Upper lobe of left lung (tissue), 4 donors: ENCODE results near the gene SDC3.

Experiments used
- POLR2A ChIP-seq, 4 donors: fragments of 450-650 bp; IDR thresholded peaks; one replicate each; pipeline ENCODE4 v1.5.1; 2016 to 2017; ENCODE audit warnings: antibody characterized with exemption in 4 of 4, mild to moderate bottlenecking in 2 of 4
- POLR2AphosphoS5 ChIP-seq, 2 donors: sonication (generic); formaldehyde crosslinking; IDR thresholded peaks; one replicate each; pipeline ENCODE4 v1.5.1; 2017; ENCODE audit warnings: antibody characterized with exemption in 2 of 2
- TF ChIP-seq, protein P1 (sequence below), 6 experiments: fragments of 450-650 bp in 4 of 6; fragments of 200-600 bp in 2 of 6; sonication (generic) in 2 of 6; IDR thresholded peaks; one replicate each; pipeline ENCODE4 v1.5.1; 2016 to 2019; ENCODE audit warnings: antibody characterized with exemption in 6 of 6

DNA sequence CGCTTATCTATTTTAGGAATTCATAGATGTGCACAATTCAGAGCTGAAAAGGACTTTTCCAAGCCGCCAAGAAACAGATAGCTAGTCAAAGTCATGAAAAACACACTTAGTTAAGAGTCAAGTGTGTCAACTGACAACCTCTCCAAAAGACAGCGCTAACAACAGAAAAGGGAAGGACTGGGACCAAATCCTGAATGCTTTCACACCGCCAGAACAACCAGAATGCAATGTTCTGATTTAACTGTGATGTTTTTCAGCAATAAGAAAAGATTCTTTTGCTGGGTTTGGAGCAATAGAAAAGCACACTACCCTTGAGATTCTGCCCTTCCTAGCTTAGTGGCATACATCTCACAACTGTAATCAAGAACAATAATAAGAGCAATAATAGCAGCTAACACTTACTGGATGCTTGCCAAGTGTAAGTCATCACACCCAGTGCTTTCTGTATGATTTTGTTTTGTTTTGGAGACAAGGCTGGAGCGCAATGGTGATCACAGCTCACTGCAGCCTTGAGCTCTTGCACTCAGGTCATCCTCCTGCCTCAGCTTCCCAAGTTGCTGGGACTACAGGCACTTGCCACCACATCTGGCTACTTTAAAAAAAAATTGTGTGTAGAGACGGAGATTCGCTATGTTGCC is 33.9 kb upstream of the SDC3 start:
- TF ChIP-seq, protein P1, sequence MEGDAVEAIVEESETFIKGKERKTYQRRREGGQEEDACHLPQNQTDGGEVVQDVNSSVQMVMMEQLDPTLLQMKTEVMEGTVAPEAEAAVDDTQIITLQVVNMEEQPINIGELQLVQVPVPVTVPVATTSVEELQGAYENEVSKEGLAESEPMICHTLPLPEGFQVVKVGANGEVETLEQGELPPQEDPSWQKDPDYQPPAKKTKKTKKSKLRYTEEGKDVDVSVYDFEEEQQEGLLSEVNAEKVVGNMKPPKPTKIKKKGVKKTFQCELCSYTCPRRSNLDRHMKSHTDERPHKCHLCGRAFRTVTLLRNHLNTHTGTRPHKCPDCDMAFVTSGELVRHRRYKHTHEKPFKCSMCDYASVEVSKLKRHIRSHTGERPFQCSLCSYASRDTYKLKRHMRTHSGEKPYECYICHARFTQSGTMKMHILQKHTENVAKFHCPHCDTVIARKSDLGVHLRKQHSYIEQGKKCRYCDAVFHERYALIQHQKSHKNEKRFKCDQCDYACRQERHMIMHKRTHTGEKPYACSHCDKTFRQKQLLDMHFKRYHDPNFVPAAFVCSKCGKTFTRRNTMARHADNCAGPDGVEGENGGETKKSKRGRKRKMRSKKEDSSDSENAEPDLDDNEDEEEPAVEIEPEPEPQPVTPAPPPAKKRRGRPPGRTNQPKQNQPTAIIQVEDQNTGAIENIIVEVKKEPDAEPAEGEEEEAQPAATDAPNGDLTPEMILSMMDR (IDR thresholded peaks at IDR 0.05) = no peak
- TF ChIP-seq POLR2AphosphoS5 (IDR thresholded peaks at IDR 0.05) (no peak), POLR2A (IDR thresholded peaks at IDR 0.05) (no peak)
